H1 (cell line): Measurements from ENCODE around the gene DIAPH2. TPM values are rescaled to one million over a fixed set of nuclear protein-coding genes. Genes with fewer than 3 reads are reported as not detected.

Experiments
- CTCF ChIA-PET: fragments of 300-600 bp; sonication (Branson Sonifier 250); formaldehyde crosslinking; loops from one replicate; lab custom pipeline; 2021; ENCODE audit not compliant: partially characterized antibody; lab: Charles Lee
- POLR2A ChIA-PET: fragments of 300-600 bp; sonication (Branson Sonifier 250); formaldehyde crosslinking; loops from one replicate; lab custom pipeline; 2021; ENCODE audit warnings: inconsistent platforms; ENCODE audit not compliant: partially characterized antibody; lab: Charles Lee
- DNase-seq, 2 experiments: peaks; one replicate each; pipeline versions ENCODE4 v3.0.0 to v3.0.0-alpha.2; 2010 to 2022; ENCODE audit warnings: low spot score in 2 of 2, low read depth in 1 of 2, mixed read lengths in 1 of 2
- FAIRE-seq: peaks from 2 replicates; lab custom pipeline; 2011; peaks lifted over from hg19 to GRCh38; lab: Jason Lieb, UNC
- H2AFZ ChIP-seq: 2 replicates; pipeline ENCODE4 v1.8.1; 2012; ENCODE audit warnings: low read length, inconsistent platforms
- H2AK5ac ChIP-seq: 2 replicates; pipeline ENCODE4 v1.6.1; 2013; ENCODE audit warnings: low read depth, low read length
- H2BK120ac ChIP-seq: replicated peaks from 2 replicates; pipeline ENCODE3; 2013; ENCODE audit warnings: low read depth, low read length, inconsistent platforms
- H2BK12ac ChIP-seq: 2 replicates; pipeline ENCODE4 v1.6.1; 2013; ENCODE audit warnings: low read depth, low read length
- H2BK15ac ChIP-seq: 2 replicates; pipeline ENCODE4 v1.6.1; 2013; ENCODE audit warnings: low read length
- H2BK20ac ChIP-seq: 2 replicates; pipeline ENCODE4 v1.6.1; 2013; ENCODE audit warnings: low read length
- H2BK5ac ChIP-seq: 2 replicates; pipeline ENCODE4 v1.6.1; 2013; ENCODE audit warnings: low read depth, low read length
- H3K14ac ChIP-seq: 2 replicates; pipeline ENCODE4 v1.6.1; 2013; ENCODE audit warnings: inconsistent platforms; ENCODE audit not compliant: insufficient read length
- H3K18ac ChIP-seq: 2 replicates; pipeline ENCODE4 v1.6.1; 2013; ENCODE audit warnings: low read length; ENCODE audit errors: extremely low read depth
- H3K23ac ChIP-seq: 2 replicates; pipeline ENCODE4 v1.6.1; 2013; ENCODE audit warnings: inconsistent platforms; ENCODE audit not compliant: insufficient read length
- H3K23me2 ChIP-seq: 2 replicates; pipeline ENCODE4 v1.6.1; 2013; ENCODE audit warnings: low read depth, low read length
- H3K27ac ChIP-seq: 2 replicates; pipeline ENCODE4 v1.6.1; 2011; ENCODE audit warnings: low read depth, low read length, inconsistent platforms
- H3K27me3 ChIP-seq, 4 experiments: replicated peaks in 1 of 4; 1 replicate in 1 of 4; 2 replicates in 3 of 4; pipeline versions ENCODE4 v1.6.1 to v1.8.1; 2011 to 2013; ENCODE audit warnings: low read length in 3 of 4, mild to moderate bottlenecking in 3 of 4, inconsistent platforms in 2 of 4, mixed read lengths in 2 of 4, moderate library complexity in 1 of 4; ENCODE audit not compliant: control insufficient read depth in 3 of 4, insufficient read depth in 3 of 4; ENCODE audit errors: extremely low read depth in 1 of 4
- H3K36me3 ChIP-seq, 4 experiments: 2 replicates each; pipeline versions ENCODE4 v1.6.1 to v1.8.1; 2011 to 2013; ENCODE audit warnings: mild to moderate bottlenecking in 4 of 4, low read length in 3 of 4, moderate library complexity in 2 of 4, control low read depth in 1 of 4, inconsistent platforms in 1 of 4; ENCODE audit not compliant: insufficient read depth in 4 of 4, control insufficient read depth in 2 of 4
- H3K4ac ChIP-seq: replicated peaks from 2 replicates; pipeline ENCODE3; 2013; ENCODE audit warnings: low read length, low read depth, mixed read lengths, inconsistent platforms; ENCODE audit not compliant: insufficient read length
- H3K4me1 ChIP-seq, 4 experiments: replicated peaks in 1 of 4; 1 replicate in 1 of 4; 2 replicates in 3 of 4; pipeline versions ENCODE4 v1.6.1 to v1.8.1; 2011 to 2013; ENCODE audit warnings: low read length in 3 of 4, inconsistent platforms in 2 of 4, mixed read lengths in 1 of 4; ENCODE audit not compliant: insufficient read depth in 4 of 4, control insufficient read depth in 3 of 4
- H3K4me2 ChIP-seq, 2 experiments: 2 replicates each; pipeline versions ENCODE4 v1.6.1 to v1.8.1; 2011 to 2013; ENCODE audit warnings: low read depth in 2 of 2, low read length in 2 of 2, control low read depth in 1 of 2, inconsistent platforms in 1 of 2, mild to moderate bottlenecking in 1 of 2; ENCODE audit not compliant: insufficient read depth in 1 of 2
- H3K4me3 ChIP-seq, 4 experiments: fragments of 200-600, 300-600 bp in 1 of 4; sonication (generic), shearing (Covaris generic), sonication (Bioruptor Twin) in 1 of 4; 2 replicates each; pipeline versions ENCODE4 v1.5.1 to v1.8.1; 2011 to 2016; ENCODE audit warnings: low read length in 4 of 4, low read depth in 3 of 4, control low read depth in 2 of 4, inconsistent platforms in 2 of 4, mild to moderate bottlenecking in 2 of 4, mixed read lengths in 1 of 4, moderate library complexity in 1 of 4; ENCODE audit not compliant: insufficient read depth in 2 of 4; ENCODE audit errors: extremely low read depth in 1 of 4
- H3K56ac ChIP-seq: replicated peaks from 2 replicates; pipeline ENCODE3; 2013; ENCODE audit warnings: low read depth, mild to moderate bottlenecking, mixed read lengths, low read length, inconsistent platforms; ENCODE audit not compliant: insufficient read length
- H3K79me1 ChIP-seq: 2 replicates; pipeline ENCODE4 v1.6.1; 2013; ENCODE audit warnings: low read depth, low read length, control low read depth
- H3K79me2 ChIP-seq, 2 experiments: 2 replicates each; pipeline versions ENCODE4 v1.6.1 to v1.8.1; 2012 to 2013; ENCODE audit warnings: low read length in 2 of 2, mild to moderate bottlenecking in 2 of 2, inconsistent platforms in 1 of 2; ENCODE audit not compliant: insufficient read depth in 2 of 2, control insufficient read depth in 1 of 2
- H3K9ac ChIP-seq, 4 experiments: replicated peaks in 1 of 4; 1 replicate in 1 of 4; 2 replicates in 3 of 4; pipeline versions ENCODE4 v1.6.1 to v1.8.1; 2011 to 2013; ENCODE audit warnings: low read depth in 3 of 4, low read length in 3 of 4, control low read depth in 2 of 4, mild to moderate bottlenecking in 2 of 4, moderate library complexity in 2 of 4, inconsistent platforms in 1 of 4; ENCODE audit errors: extremely low read depth in 1 of 4
- H3K9me3 ChIP-seq, 2 experiments: 2 replicates each; pipeline versions ENCODE4 v1.6.1 to v1.8.1; 2012 to 2013; ENCODE audit warnings: mild to moderate bottlenecking in 2 of 2, moderate library complexity in 2 of 2, control low read depth in 1 of 2, inconsistent platforms in 1 of 2, low read depth in 1 of 2, low read length in 1 of 2, mixed read lengths in 1 of 2; ENCODE audit not compliant: insufficient read depth in 2 of 2
- H4K20me1 ChIP-seq, 2 experiments: replicated peaks in 1 of 2; 2 replicates each; pipeline versions ENCODE3 to v1.8.1; 2011 to 2013; ENCODE audit warnings: inconsistent platforms in 2 of 2, low read length in 2 of 2, mild to moderate bottlenecking in 1 of 2; ENCODE audit not compliant: insufficient read depth in 2 of 2, control insufficient read depth in 1 of 2
- H4K5ac ChIP-seq: 2 replicates; pipeline ENCODE4 v1.6.1; 2013; ENCODE audit warnings: low read length, low read depth, mixed read lengths, inconsistent platforms; ENCODE audit not compliant: insufficient read length
- H4K8ac ChIP-seq: 2 replicates; pipeline ENCODE4 v1.8.0; 2013; ENCODE audit warnings: mild to moderate bottlenecking, moderate library complexity, low read length, inconsistent platforms; ENCODE audit not compliant: insufficient read depth; ENCODE audit errors: extremely low read depth
- H4K91ac ChIP-seq: replicated peaks from 2 replicates; pipeline ENCODE3; 2013; ENCODE audit warnings: low read length, mixed read lengths, inconsistent platforms; ENCODE audit not compliant: insufficient read length
- CBX5 ChIP-seq: fragments of 300-800, 300-1000 bp; sonication (generic); IDR thresholded peaks from 2 replicates; pipeline ENCODE4 v1.7.1; 2016; ENCODE audit warnings: antibody characterized with exemption, low read length, low read depth
- CHD1 ChIP-seq: IDR thresholded peaks from 2 replicates; pipeline ENCODE4 v1.6.1; 2012; ENCODE audit warnings: low read depth, low read length, improper control_type of control experiment
- CREB1 ChIP-seq: IDR thresholded peaks from 2 replicates; pipeline ENCODE4 v1.6.1; 2012; ENCODE audit warnings: inconsistent platforms
- EP300 ChIP-seq, 2 experiments: IDR thresholded peaks; 1 replicate in 1 of 2; 2 replicates in 1 of 2; pipeline ENCODE4 v1.6.1; 2011 to 2012; ENCODE audit warnings: low read depth in 2 of 2, low read length in 2 of 2, mild to moderate bottlenecking in 2 of 2, borderline replicate concordance in 1 of 2, inconsistent platforms in 1 of 2, moderate library complexity in 1 of 2
- HDAC6 ChIP-seq: IDR thresholded peaks from one replicate; pipeline ENCODE4 v1.7.1; 2012; ENCODE audit warnings: low read depth, mild to moderate bottlenecking, inconsistent platforms, low read length, moderate library complexity
- KDM4A ChIP-seq: IDR thresholded peaks from one replicate; pipeline ENCODE4 v1.7.1; 2012; ENCODE audit warnings: low read depth, mild to moderate bottlenecking, moderate library complexity, low read length, inconsistent platforms; ENCODE audit not compliant: severe bottlenecking
- SP1 ChIP-seq: IDR thresholded peaks from 2 replicates; pipeline ENCODE4 v1.6.1; 2011; ENCODE audit warnings: low read depth, low read length
- SRF ChIP-seq: IDR thresholded peaks from 2 replicates; pipeline ENCODE4 v1.6.1; 2011; ENCODE audit warnings: mild to moderate bottlenecking, low read depth, low read length, moderate library complexity
- YY1 ChIP-seq: IDR thresholded peaks from 2 replicates; pipeline ENCODE4 v1.6.1; 2011; ENCODE audit warnings: low read depth, mild to moderate bottlenecking, low read length
- WGBS, 2 experiments: shearing (Covaris generic) in 1 of 2; methylation state at CpG; one replicate each; pipeline versions ENCODE4 v1.1.6 to v1.1.7; 2013 to 2015; ENCODE audit warnings: low lambda C conversion rate in 2 of 2, mixed read lengths in 2 of 2, inconsistent platforms in 1 of 2, low coverage in 1 of 2, missing lambda C conversion rate in 1 of 2; ENCODE audit not compliant: insufficient replicate concordance in 2 of 2, insufficient coverage in 1 of 2, insufficient read length in 1 of 2; ENCODE audit errors: extremely low coverage in 1 of 2, missing lambda C conversion rate in 1 of 2; 5-methylcytosine and 5-hydroxymethylcytosine counted together
- polyA plus RNA-seq, 7 experiments: library from polyadenylated mRNA; depleted of rRNA in 3 of 7; stranded (reverse) in 5 of 7; unstranded in 2 of 7; fragments of >200 nt in 5 of 7; fragments of 200-250 nt in 2 of 7; gene quantifications; 1 replicate in 5 of 7; 2 replicates in 1 of 7; 4 replicates in 1 of 7; pipeline versions ENCODE4 v1.2.1 to v1.2.3, GENCODE V29; 2011 to 2013; ENCODE audit warnings: missing spikeins in 2 of 7, mixed read lengths in 2 of 7
- total RNA-seq: library from RNA; stranded (reverse); fragmentation: NEBNext Ultra II Directional; extraction: Animal tissue kit (Norgen Biotek cat#: 25700); gene quantifications from 2 replicates; pipeline ENCODE4 v1.2.1, GENCODE V29; 2021
- TF ChIP-seq, protein P1 (sequence below): IDR thresholded peaks from 2 replicates; pipeline ENCODE4 v1.6.1; 2011; ENCODE audit warnings: low read depth, mild to moderate bottlenecking, low read length; ENCODE audit not compliant: insufficient read depth

DIAPH2 gene
- total and polyA plus RNA-seq, 2 of the 8 experiments (the other 6 are each of a cell fraction or from before 2014, with no cell fraction given) = 4.4 to 24.3 TPM

DNA sequence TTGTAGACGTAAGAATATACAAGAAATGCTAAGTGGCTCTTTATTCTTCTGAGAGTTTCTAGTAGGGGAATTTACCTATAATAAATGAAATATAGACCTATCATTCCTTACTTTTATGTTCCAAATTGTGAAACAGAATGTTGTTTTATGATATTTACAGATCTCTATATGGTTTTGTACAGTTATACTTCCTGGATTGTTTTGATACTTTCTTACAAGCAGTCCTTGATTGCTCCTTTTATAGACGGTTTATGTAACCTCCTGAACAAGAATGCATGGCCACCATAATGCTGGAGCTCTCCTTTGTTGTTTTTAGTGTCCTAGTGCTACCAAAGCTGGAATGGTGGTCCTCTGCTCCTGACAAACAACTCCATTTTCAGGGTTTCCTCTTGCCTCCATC, 107.4 kb downstream of the DIAPH2 start:
- Histone ChIP-seq H3K79me1 (no peaks in the 10 kb centered on the region), H3K9ac (no peak overlapping the region), H4K20me1 (no peaks in the 10 kb centered on the region), H2BK15ac (no peak overlapping the region), H3K56ac (no peak overlapping the region), H4K8ac (no peak overlapping the region), H3K4me3 (no peak overlapping the region), H2AFZ (no peak overlapping the region), H3K4ac (no peak overlapping the region), H3K23ac (no peak overlapping the region), H3K79me2 (no peaks in the 10 kb centered on the region), H3K4me2 (no peak overlapping the region), H2BK120ac (no peak overlapping the region), H3K14ac (no peak overlapping the region), H3K4me1 (no peaks in the 10 kb centered on the region), H4K91ac (no peak overlapping the region), H2AK5ac (no peak overlapping the region), H3K18ac (no peak overlapping the region), H3K36me3 (no peaks in the 10 kb centered on the region), H3K23me2 (no peaks in the 10 kb centered on the region), H2BK12ac (no peak overlapping the region), H3K27me3 (no peaks in the 10 kb centered on the region), H2BK20ac (no peak overlapping the region), H3K9me3 (no peaks in the 10 kb centered on the region), H2BK5ac (no peak overlapping the region), H3K27ac (no peak overlapping the region), H4K5ac (no peak overlapping the region)
- FAIRE-seq = no peak
- CTCF ChIA-PET = interaction anchor here (0.7 kb wide), 1 partner anchor 691 kb away, joined by 3 read pairs; no protein-coding TSS in a partner anchor
- DNase-seq = no peak
- WGBS, 2 experiments = 81% methylated on average over 2 of the region's 2 CpGs; no CpG with 5 or more reads in 1 of the 2 experiments
- POLR2A ChIA-PET = no interaction called here
- TF ChIP-seq SRF (no peak), KDM4A (no peak), CBX5 (no peak), CHD1 (no peak), EP300 (IDR thresholded peaks at IDR 0.05; ENCODE audit: borderline replicate concordance in 1 of 2, low read depth in 2 of 2, low read length in 2 of 2) (no peak), CREB1 (no peak), HDAC6 (no peak), YY1 (no peak), SP1 (no peak)
- TF ChIP-seq, protein P1, sequence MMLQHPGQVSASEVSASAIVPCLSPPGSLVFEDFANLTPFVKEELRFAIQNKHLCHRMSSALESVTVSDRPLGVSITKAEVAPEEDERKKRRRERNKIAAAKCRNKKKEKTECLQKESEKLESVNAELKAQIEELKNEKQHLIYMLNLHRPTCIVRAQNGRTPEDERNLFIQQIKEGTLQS = no peak
